Rectal smooth muscle tissue (tissue), 1 donor: ENCODE data around the gene CACNA2D4.
"Not testable (repeated sequence)": the region's sequence is repeated elsewhere in the genome, so short reads cannot be mapped to it uniquely, and the experiment has no call there.

ENCODE experiments used
- H3K27ac ChIP-seq: one replicate; pipeline ENCODE4 v1.7.0; 2013; ENCODE audit warnings: low read depth, low read length, inconsistent platforms
- H3K27me3 ChIP-seq: one replicate; pipeline ENCODE4 v1.7.0; 2013; ENCODE audit warnings: low read length; ENCODE audit not compliant: control insufficient read depth, insufficient read depth
- H3K36me3 ChIP-seq: one replicate; pipeline ENCODE4 v1.7.0; 2013; ENCODE audit warnings: low read length; ENCODE audit not compliant: control insufficient read depth, insufficient read depth
- H3K4me1 ChIP-seq: one replicate; pipeline ENCODE4 v1.7.0; 2013; ENCODE audit warnings: low read length; ENCODE audit not compliant: control insufficient read depth, insufficient read depth
- H3K4me3 ChIP-seq: one replicate; pipeline ENCODE4 v1.7.0; 2013; ENCODE audit warnings: low read length
- H3K9ac ChIP-seq: one replicate; pipeline ENCODE4 v1.7.0; 2013; ENCODE audit warnings: low read length

Gene CACNA2D4

GRCh38 chr12:1918081-1918883 lies at the start of gene CACNA2D4:
Gene CACNA2D4 (minus strand): TSS chr12:1918652. CDS start chr12:1918473, 179 bp downstream.
- peak within 1 kb of the TSS; percentile 15 for H3K27ac ChIP-seq
- H3K36me3 ChIP-seq, result no peaks in the 10 kb centered on the region
- no peaks in the 10 kb centered on the region for H3K27me3 ChIP-seq
- H3K4me1 ChIP-seq, result peaks cover 5% of the 10 kb centered on the region
- H3K4me3 ChIP-seq, result peak within 1 kb of the TSS; percentile 25
- H3K9ac ChIP-seq, result no peak within 1 kb of the TSS

- H3K4me1 ChIP-seq, result peaks cover 68% of the 10 kb centered on the region
- peaks cover 3% of the 10 kb centered on the region for H3K36me3 ChIP-seq
- no peak overlapping the region for H3K4me3 ChIP-seq
- no peak overlapping the region for H3K9ac ChIP-seq
- H3K27ac ChIP-seq, result peak overlapping the region; percentile 94
- no peaks in the 10 kb centered on the region for H3K27me3 ChIP-seq
Measured at GRCh38 chr12:1966561-1967226, 48.2 kb upstream of the CACNA2D4 start.

- Histone ChIP-seq H3K36me3 (peaks cover 6% of the 10 kb centered on the region), H3K27me3 (no peaks in the 10 kb centered on the region), H3K9ac (no peak overlapping the region), H3K4me3 (no peak overlapping the region), H3K4me1 (peaks cover 70% of the 10 kb centered on the region), H3K27ac (peak overlapping the region; percentile 94)
Measured at GRCh38 chr12:1965916-1966315, 47.5 kb upstream of the CACNA2D4 start.

- H3K4me3 ChIP-seq, result no peak overlapping the region
- H3K4me1 ChIP-seq, result peaks cover 41% of the 10 kb centered on the region
- H3K27me3 ChIP-seq, result no peaks in the 10 kb centered on the region
- H3K27ac ChIP-seq, result peak overlapping the region; percentile 86
- peaks cover 7% of the 10 kb centered on the region for H3K36me3 ChIP-seq
- no peak overlapping the region for H3K9ac ChIP-seq
Measured at GRCh38 chr12:1962051-1963020, 43.9 kb upstream of the CACNA2D4 start.

GRCh38 chr12:1956716-1957115 lies 38.3 kb upstream of the CACNA2D4 start:
- Histone ChIP-seq H3K4me3 (no peak overlapping the region), H3K9ac (no peak overlapping the region), H3K27me3 (no peaks in the 10 kb centered on the region), H3K36me3 (peaks cover 14% of the 10 kb centered on the region), H3K27ac (no peak overlapping the region), H3K4me1 (peaks cover 10% of the 10 kb centered on the region)

- Histone ChIP-seq H3K9ac (no peak overlapping the region), H3K4me3 (no peak overlapping the region), H3K27me3 (no peaks in the 10 kb centered on the region), H3K4me1 (peaks cover 29% of the 10 kb centered on the region), H3K36me3 (peaks cover 30% of the 10 kb centered on the region), H3K27ac (peak overlapping the region; percentile 96)
Measured at GRCh38 chr12:1949771-1950470, 31.5 kb upstream of the CACNA2D4 start.

GRCh38 chr12:1948883-1949282 lies 30.4 kb upstream of the CACNA2D4 start:
- Histone ChIP-seq H3K4me1 (peaks cover 29% of the 10 kb centered on the region), H3K9ac (no peak overlapping the region), H3K27ac (peak overlapping the region; percentile 96), H3K27me3 (no peaks in the 10 kb centered on the region), H3K4me3 (no peak overlapping the region), H3K36me3 (peaks cover 30% of the 10 kb centered on the region)

- Histone ChIP-seq H3K9ac (no peak overlapping the region), H3K4me1 (peaks cover 29% of the 10 kb centered on the region), H3K27ac (peak overlapping the region; percentile 96), H3K4me3 (no peak overlapping the region), H3K36me3 (peaks cover 23% of the 10 kb centered on the region), H3K27me3 (no peaks in the 10 kb centered on the region)
Measured at GRCh38 chr12:1947081-1947480, 28.6 kb upstream of the CACNA2D4 start.

- no peaks in the 10 kb centered on the region for H3K27me3 ChIP-seq
- peak overlapping the region; percentile 96 for H3K27ac ChIP-seq
- H3K4me3 ChIP-seq, result no peak overlapping the region
- H3K4me1 ChIP-seq, result peaks cover 29% of the 10 kb centered on the region
- H3K9ac ChIP-seq, result no peak overlapping the region
- peaks cover 20% of the 10 kb centered on the region for H3K36me3 ChIP-seq
Measured at GRCh38 chr12:1946296-1946695, 27.8 kb upstream of the CACNA2D4 start.

- Histone ChIP-seq H3K36me3 (peaks cover 20% of the 10 kb centered on the region), H3K27ac (peak overlapping the region; percentile 14), H3K4me1 (peaks cover 26% of the 10 kb centered on the region)
- H3K27me3 ChIP-seq, H3K9ac ChIP-seq, H3K4me3 ChIP-seq: not testable (repeated sequence)
Measured at GRCh38 chr12:1945502-1945901, 27.1 kb upstream of the CACNA2D4 start.

- no peak overlapping the region for H3K9ac ChIP-seq
- no peaks in the 10 kb centered on the region for H3K27me3 ChIP-seq
- peak overlapping the region; percentile 7 for H3K4me3 ChIP-seq
- H3K4me1 ChIP-seq, result peaks cover 39% of the 10 kb centered on the region
- peak overlapping the region; percentile 81 for H3K27ac ChIP-seq
- H3K36me3 ChIP-seq, result no peaks in the 10 kb centered on the region
Measured at GRCh38 chr12:1939801-1940607, 21.6 kb upstream of the CACNA2D4 start.
